OCI-LY7 (cell line): ENCODE results near the gene AKR1A1. TPM values are rescaled to one million over a fixed set of nuclear protein-coding genes. Genes with fewer than 3 reads are reported as not detected.
"Not testable (repeated sequence)": the region's sequence is repeated elsewhere in the genome, so short reads cannot be mapped to it uniquely, and the experiment has no call there.

Experiments
- BruUV-seq: library from RNA; stranded (reverse); fragments of 400-500 nt; replicated peaks from 2 replicates; lab custom pipeline; 2021; lab: Mats Ljungman, UMichigan
- CTCF ChIA-PET: fragments of 300-600 bp; sonication (Branson Sonifier 250); formaldehyde crosslinking; loops from one replicate; lab custom pipeline; 2022; ENCODE audit warnings: antibody characterized with exemption; ENCODE audit not compliant: unreplicated experiment; lab: Charles Lee
- POLR2A ChIA-PET: fragments of 300-600 bp; sonication (Branson Sonifier 250); formaldehyde crosslinking; loops from one replicate; lab custom pipeline; 2022; ENCODE audit warnings: antibody characterized with exemption; lab: Charles Lee
- DNase-seq: peaks from one replicate; pipeline ENCODE4 v3.0.0-alpha.2; 2015; ENCODE audit warnings: low spot score
- H2AFZ ChIP-seq: fragments of 200-600 bp; sonication (generic), shearing (Covaris generic); 2 replicates; pipeline ENCODE4 v1.6.1; 2014; ENCODE audit warnings: mild to moderate bottlenecking, antibody characterized with exemption, low read length, moderate library complexity
- H3K27ac ChIP-seq: fragments of 200-600 bp; sonication (generic); 2 replicates; pipeline ENCODE4 v1.5.1; 2014; ENCODE audit warnings: mixed run types, low read depth, mild to moderate bottlenecking, moderate library complexity, low read length, inconsistent platforms; ENCODE audit not compliant: poor library complexity, severe bottlenecking
- H3K36me3 ChIP-seq: fragments of 200-600 bp; sonication (generic); 2 replicates; pipeline ENCODE4 v1.6.1; 2014; ENCODE audit warnings: mild to moderate bottlenecking, antibody characterized with exemption, low read length, moderate library complexity, mixed read lengths; ENCODE audit not compliant: insufficient read depth
- H3K4me1 ChIP-seq: fragments of 200-600 bp; sonication (generic); 2 replicates; pipeline ENCODE4 v1.5.1; 2014; ENCODE audit warnings: mild to moderate bottlenecking, low read length; ENCODE audit not compliant: insufficient read depth, poor library complexity, severe bottlenecking
- H3K4me2 ChIP-seq: fragments of 200-600 bp; sonication (generic); 2 replicates; pipeline ENCODE4 v1.6.1; 2014; ENCODE audit warnings: mild to moderate bottlenecking, low read length
- H3K4me3 ChIP-seq: fragments of 200-600 bp; sonication (generic); 2 replicates; pipeline ENCODE4 v1.5.1; 2014; ENCODE audit warnings: mild to moderate bottlenecking, low read depth, low read length; ENCODE audit not compliant: poor library complexity, severe bottlenecking
- H3K79me2 ChIP-seq: fragments of 200-600 bp; sonication (generic); 2 replicates; pipeline ENCODE4 v1.6.1; 2016; ENCODE audit warnings: low read depth, mild to moderate bottlenecking, low read length, moderate library complexity, mixed read lengths; ENCODE audit not compliant: insufficient read depth
- H3K9me2 ChIP-seq: fragments of 200-600 bp; sonication (generic); 2 replicates; pipeline ENCODE4 v1.6.1; 2016; ENCODE audit warnings: mild to moderate bottlenecking, low read length, mixed read lengths; ENCODE audit not compliant: insufficient read depth
- H3K9me3 ChIP-seq: fragments of 200-600 bp; sonication (generic); 2 replicates; pipeline ENCODE4 v1.6.1; 2014; ENCODE audit warnings: mild to moderate bottlenecking, mixed run types, low read length, mixed read lengths
- H4K20me1 ChIP-seq: fragments of 200-600 bp; sonication (generic); 2 replicates; pipeline ENCODE4 v1.6.1; 2014; ENCODE audit warnings: mild to moderate bottlenecking, antibody characterized with exemption, low read length, moderate library complexity, mixed read lengths; ENCODE audit not compliant: insufficient read depth
- CTCF ChIP-seq: fragments of 200-600 bp; sonication (generic); conservative IDR thresholded peaks from 2 replicates; pipeline ENCODE4 v1.5.1; 2014; ENCODE audit warnings: mild to moderate bottlenecking, antibody characterized with exemption, low read length, moderate library complexity, mixed read lengths
- EZH2phosphoT487 ChIP-seq: fragments of 200-600 bp; sonication (generic); IDR thresholded peaks from 2 replicates; pipeline ENCODE4 v1.6.1; 2018; ENCODE audit warnings: low read depth, borderline replicate concordance, mild to moderate bottlenecking, mixed run types, antibody characterized with exemption, low read length, moderate library complexity, mixed read lengths
- intact Hi-C: fragments of 100-400 bp; cut with micrococcal nuclease; formaldehyde crosslinking; loops from one replicate; pipeline ENCODE4 v1.10.0; 2022; ENCODE audit not compliant: unreplicated experiment
- total RNA-seq, 2 experiments: library from RNA; depleted of rRNA in 1 of 2; stranded (reverse); fragments of >200 nt in 1 of 2; shearing (Covaris generic) in 1 of 2; gene quantifications; 2 replicates each; pipeline ENCODE4 v1.2.3, GENCODE V29; 2014 to 2022

The AKR1A1 gene
- total RNA-seq, 2 experiments from 2014 or later: 141 to 142 TPM

GRCh38 chr1:45510972-45511527 is 39.6 kb upstream of the AKR1A1 start:
- ChIA-PET POLR2A (interaction anchor here (0.7 to 1.5 kb wide), 4 partner anchors 9 to 816 kb away, joined by 3 to 5 read pairs (median 3); partner anchors contain the start of gene PRDX1), CTCF (no interaction called here)
- Histone ChIP-seq H3K27ac (no peak overlapping the region), H3K4me3 (no peak overlapping the region), H3K9me3 (no peaks in the 10 kb centered on the region), H3K9me2 (no peaks in the 10 kb centered on the region), H3K36me3 (peaks cover 90% of the 10 kb centered on the region), H3K4me2 (no peak overlapping the region), H4K20me1 (peaks cover 9% of the 10 kb centered on the region), H2AFZ (no peak overlapping the region), H3K4me1 (peaks cover 3% of the 10 kb centered on the region), H3K79me2 (peaks cover 16% of the 10 kb centered on the region; the same call in 1 of the 2 replicates)
- no peak for DNase-seq
- BruUV-seq: no TSS peak
- TF ChIP-seq CTCF: no peak
- TF ChIP-seq EZH2phosphoT487: no peak
- intact Hi-C loops: loop anchor here (10.0 kb wide), 1 partner anchor 344 kb away; no protein-coding TSS in a partner anchor

GRCh38 chr1:45512641-45513054 is 38.0 kb upstream of the AKR1A1 start:
- no peaks in the 10 kb centered on the region for H3K9me2 ChIP-seq
- peak; percentile 88 for TF ChIP-seq CTCF
- TF ChIP-seq EZH2phosphoT487: no peak
- peaks cover 19% of the 10 kb centered on the region for H3K4me1 ChIP-seq
- H2AFZ ChIP-seq: no peak overlapping the region
- H3K79me2 ChIP-seq: peaks cover 32% of the 10 kb centered on the region
- no peaks in the 10 kb centered on the region for H3K9me3 ChIP-seq
- H3K36me3 ChIP-seq: peaks cover 100% of the 10 kb centered on the region
- CTCF ChIA-PET: interaction anchor here (0.5 to 1.4 kb wide), 2 partner anchors 57 to 119 kb away, joined by 3 to 8 read pairs; no protein-coding TSS in a partner anchor
- no TSS peak for BruUV-seq
- DNase-seq: peak; percentile 74
- H3K4me3 ChIP-seq: no peak overlapping the region
- H3K4me2 ChIP-seq: no peak overlapping the region
- H4K20me1 ChIP-seq: peaks cover 22% of the 10 kb centered on the region
- no peak overlapping the region for H3K27ac ChIP-seq
- POLR2A ChIA-PET: interaction anchor here (0.8 to 1.5 kb wide), 3 partner anchors 9 to 45 kb away, joined by 3 to 4 read pairs (median 3); partner anchors contain the start of gene PRDX1
- intact Hi-C loops: loop anchor here (1.0 to 10.0 kb wide), 2 partner anchors 58 to 342 kb away; no protein-coding TSS in a partner anchor

GRCh38 chr1:45513532-45514260 is 36.9 kb upstream of the AKR1A1 start:
- H3K36me3 ChIP-seq: peaks cover 100% of the 10 kb centered on the region

More at GRCh38 chr1:45513532-45514260, 36.9 kb upstream of the AKR1A1 start:
- peaks cover 43% of the 10 kb centered on the region for H3K79me2 ChIP-seq
- DNase-seq, H3K4me3 ChIP-seq, H3K27ac ChIP-seq, H3K9me2 ChIP-seq, H3K4me2 ChIP-seq, H2AFZ ChIP-seq, H3K9me3 ChIP-seq, BruUV-seq: not testable (repeated sequence)
- intact Hi-C loops: loop anchor here (10.0 kb wide), 1 partner anchor 341 kb away; no protein-coding TSS in a partner anchor
- peaks cover 26% of the 10 kb centered on the region for H4K20me1 ChIP-seq
- ChIA-PET CTCF (interaction anchor here (1.4 kb wide), 1 partner anchor 56 kb away, joined by 8 read pairs; no protein-coding TSS in a partner anchor), POLR2A (interaction anchor here (1.1 kb wide), 1 partner anchor 12 kb away, joined by 4 read pairs; no protein-coding TSS in a partner anchor)
- peaks cover 30% of the 10 kb centered on the region for H3K4me1 ChIP-seq
